ENCODE results near the gene PARVA. TPM values are rescaled to one million over a fixed set of nuclear protein-coding genes. Genes with fewer than 3 reads are reported as not detected.

The PARVA gene
- total RNA-seq, 1 experiment from 2014 or later: 29.1 TPM

DNA sequence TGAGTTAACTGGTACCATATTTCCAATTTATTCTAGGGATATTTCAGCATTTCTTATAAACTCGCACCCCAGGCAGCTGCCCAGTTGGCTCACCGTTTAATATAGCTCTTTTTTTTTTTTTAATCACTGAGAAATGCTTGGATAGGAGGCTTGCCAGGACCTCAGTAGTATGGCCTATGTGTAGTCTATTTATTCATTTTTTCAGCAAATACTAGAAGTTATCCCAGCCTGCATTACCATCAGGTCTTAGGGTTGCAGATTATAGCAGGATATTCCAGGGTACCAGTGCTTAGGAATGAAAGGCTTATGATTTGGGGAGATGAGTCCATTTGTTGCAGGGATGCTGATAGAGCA lies 26.6 kb downstream of the PARVA start:
- ATAC-seq (no peak), DNase-seq (ENCODE audit: low read depth, low spot score) (no peak)
- ChIA-PET POLR2A (no interaction called here), CTCF (no interaction called here)
- no peak overlapping the region for H3K4me3 ChIP-seq (ENCODE audit: low read depth in 2 of 2, low read length in 2 of 2)
- no peaks in the 10 kb centered on the region for H3K4me1 ChIP-seq (ENCODE audit: control insufficient read depth, insufficient read depth, low read length)
- H3K27ac ChIP-seq (ENCODE audit: low read length): no peak overlapping the region
- TF ChIP-seq CTCF (IDR thresholded peaks at IDR 0.05) (no peak), TCF7L2 (IDR thresholded peaks at IDR 0.05; ENCODE audit: low read depth, low read length) (no peak), SIN3A (IDR thresholded peaks at IDR 0.05; ENCODE audit: borderline replicate concordance, insufficient read depth, low read depth, low read length) (no peak), POLR2AphosphoS5 (IDR thresholded peaks at IDR 0.05; ENCODE audit: low read depth, low read length) (no peak)
- TF ChIP-seq, protein P1, sequence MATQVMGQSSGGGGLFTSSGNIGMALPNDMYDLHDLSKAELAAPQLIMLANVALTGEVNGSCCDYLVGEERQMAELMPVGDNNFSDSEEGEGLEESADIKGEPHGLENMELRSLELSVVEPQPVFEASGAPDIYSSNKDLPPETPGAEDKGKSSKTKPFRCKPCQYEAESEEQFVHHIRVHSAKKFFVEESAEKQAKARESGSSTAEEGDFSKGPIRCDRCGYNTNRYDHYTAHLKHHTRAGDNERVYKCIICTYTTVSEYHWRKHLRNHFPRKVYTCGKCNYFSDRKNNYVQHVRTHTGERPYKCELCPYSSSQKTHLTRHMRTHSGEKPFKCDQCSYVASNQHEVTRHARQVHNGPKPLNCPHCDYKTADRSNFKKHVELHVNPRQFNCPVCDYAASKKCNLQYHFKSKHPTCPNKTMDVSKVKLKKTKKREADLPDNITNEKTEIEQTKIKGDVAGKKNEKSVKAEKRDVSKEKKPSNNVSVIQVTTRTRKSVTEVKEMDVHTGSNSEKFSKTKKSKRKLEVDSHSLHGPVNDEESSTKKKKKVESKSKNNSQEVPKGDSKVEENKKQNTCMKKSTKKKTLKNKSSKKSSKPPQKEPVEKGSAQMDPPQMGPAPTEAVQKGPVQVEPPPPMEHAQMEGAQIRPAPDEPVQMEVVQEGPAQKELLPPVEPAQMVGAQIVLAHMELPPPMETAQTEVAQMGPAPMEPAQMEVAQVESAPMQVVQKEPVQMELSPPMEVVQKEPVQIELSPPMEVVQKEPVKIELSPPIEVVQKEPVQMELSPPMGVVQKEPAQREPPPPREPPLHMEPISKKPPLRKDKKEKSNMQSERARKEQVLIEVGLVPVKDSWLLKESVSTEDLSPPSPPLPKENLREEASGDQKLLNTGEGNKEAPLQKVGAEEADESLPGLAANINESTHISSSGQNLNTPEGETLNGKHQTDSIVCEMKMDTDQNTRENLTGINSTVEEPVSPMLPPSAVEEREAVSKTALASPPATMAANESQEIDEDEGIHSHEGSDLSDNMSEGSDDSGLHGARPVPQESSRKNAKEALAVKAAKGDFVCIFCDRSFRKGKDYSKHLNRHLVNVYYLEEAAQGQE (IDR thresholded peaks at IDR 0.05; ENCODE audit: insufficient read depth in 1 of 2, low read depth in 2 of 2, low read length in 1 of 2): no peak
- in situ Hi-C loops (cut with HindIII; ENCODE audit: low pct_unique_long_range_greater_than_20kb, low sequenced_read_pairs) (no loop called here), intact Hi-C loops (cut with micrococcal nuclease; ENCODE audit: unreplicated experiment) (no loop called here)
- no peaks in the 10 kb centered on the region for H3K36me3 ChIP-seq (ENCODE audit: control insufficient read depth, insufficient read depth, low read length)
- H3K27me3 ChIP-seq (ENCODE audit: control insufficient read depth, insufficient read depth, low read length): no peaks in the 10 kb centered on the region
- no peaks in the 10 kb centered on the region for H3K9me3 ChIP-seq (ENCODE audit: control insufficient read depth, insufficient read depth, low read depth, low read length)
- no TSS peak for BruUV-seq (replicated peaks)

DNA sequence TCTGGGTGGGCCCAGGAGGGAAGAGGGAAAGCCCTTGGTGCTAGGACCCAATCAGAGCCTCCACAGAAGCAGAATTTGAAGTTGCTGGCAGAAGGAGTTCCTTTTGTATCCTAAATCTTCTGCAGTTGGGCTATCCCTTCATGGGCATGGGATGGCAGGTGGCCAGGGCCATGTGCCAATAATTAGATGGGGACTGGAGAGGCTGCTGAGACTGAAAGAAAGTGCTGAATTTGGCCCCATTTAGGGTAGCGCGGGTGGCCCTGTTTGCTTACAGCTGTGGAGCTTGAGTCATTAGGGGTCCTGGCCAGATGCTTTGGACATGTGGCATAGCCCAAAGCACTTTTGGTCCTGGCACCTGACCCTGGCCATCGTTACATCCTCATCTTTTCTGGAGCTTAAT lies 27.1 kb downstream of the PARVA start:
- Histone ChIP-seq H3K27me3 (ENCODE audit: control insufficient read depth, insufficient read depth, low read length) (no peaks in the 10 kb centered on the region), H3K27ac (ENCODE audit: low read length) (no peak overlapping the region), H3K36me3 (ENCODE audit: control insufficient read depth, insufficient read depth, low read length) (no peaks in the 10 kb centered on the region), H3K4me3 (ENCODE audit: low read depth in 2 of 2, low read length in 2 of 2) (no peak overlapping the region), H3K4me1 (ENCODE audit: control insufficient read depth, insufficient read depth, low read length) (no peaks in the 10 kb centered on the region), H3K9me3 (ENCODE audit: control insufficient read depth, insufficient read depth, low read depth, low read length) (no peaks in the 10 kb centered on the region)
- in situ Hi-C loops (cut with HindIII; ENCODE audit: low pct_unique_long_range_greater_than_20kb, low sequenced_read_pairs) (no loop called here), intact Hi-C loops (cut with micrococcal nuclease; ENCODE audit: unreplicated experiment) (no loop called here)
- POLR2A ChIA-PET: no interaction called here
- CTCF ChIA-PET: no interaction called here
- DNase-seq (ENCODE audit: low read depth, low spot score) (no peak), ATAC-seq (no peak)
- no TSS peak for BruUV-seq (replicated peaks)
- TF ChIP-seq POLR2AphosphoS5 (IDR thresholded peaks at IDR 0.05; ENCODE audit: low read depth, low read length): no peak
- TF ChIP-seq, protein P1 (IDR thresholded peaks at IDR 0.05; ENCODE audit: insufficient read depth in 1 of 2, low read depth in 2 of 2, low read length in 1 of 2): no peak
- TF ChIP-seq CTCF (IDR thresholded peaks at IDR 0.05): no peak
- no peak for TF ChIP-seq SIN3A (IDR thresholded peaks at IDR 0.05; ENCODE audit: borderline replicate concordance, insufficient read depth, low read depth, low read length)
- TF ChIP-seq TCF7L2 (IDR thresholded peaks at IDR 0.05; ENCODE audit: low read depth, low read length): no peak

All from Panc1 (cell line).